Amniotic stem cell (primary cell): ENCODE results near the gene ESPN.

ENCODE experiments used
- DNase-seq: peaks from one replicate; lab custom pipeline; 2025; lab: John Stamatoyannopoulos, UW

The ESPN gene

GRCh38 chr1:6409053-6409452, 15.5 kb upstream of the ESPN start:
- DNase-seq, result no peak

DNA sequence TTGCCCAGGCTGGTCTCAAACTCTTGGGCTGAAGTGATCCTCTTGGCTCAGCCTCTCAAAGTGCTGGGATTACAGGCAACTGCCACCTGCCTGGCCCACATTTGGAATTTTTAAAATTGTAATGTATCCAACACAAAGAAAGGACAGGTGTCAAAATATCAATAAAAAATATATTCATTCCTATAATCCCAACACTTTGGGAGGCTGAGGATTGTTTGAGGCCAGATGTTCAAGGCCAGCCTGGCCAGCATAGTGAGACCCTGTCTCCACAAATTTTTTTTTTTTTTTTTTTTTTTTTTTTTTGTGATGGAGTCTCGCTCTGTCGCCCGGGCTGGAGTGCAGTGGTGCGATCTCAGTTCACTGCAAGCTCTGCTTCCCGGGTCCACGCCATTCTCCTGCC, 14.8 kb upstream of the ESPN start:
- no peak for DNase-seq

DNA sequence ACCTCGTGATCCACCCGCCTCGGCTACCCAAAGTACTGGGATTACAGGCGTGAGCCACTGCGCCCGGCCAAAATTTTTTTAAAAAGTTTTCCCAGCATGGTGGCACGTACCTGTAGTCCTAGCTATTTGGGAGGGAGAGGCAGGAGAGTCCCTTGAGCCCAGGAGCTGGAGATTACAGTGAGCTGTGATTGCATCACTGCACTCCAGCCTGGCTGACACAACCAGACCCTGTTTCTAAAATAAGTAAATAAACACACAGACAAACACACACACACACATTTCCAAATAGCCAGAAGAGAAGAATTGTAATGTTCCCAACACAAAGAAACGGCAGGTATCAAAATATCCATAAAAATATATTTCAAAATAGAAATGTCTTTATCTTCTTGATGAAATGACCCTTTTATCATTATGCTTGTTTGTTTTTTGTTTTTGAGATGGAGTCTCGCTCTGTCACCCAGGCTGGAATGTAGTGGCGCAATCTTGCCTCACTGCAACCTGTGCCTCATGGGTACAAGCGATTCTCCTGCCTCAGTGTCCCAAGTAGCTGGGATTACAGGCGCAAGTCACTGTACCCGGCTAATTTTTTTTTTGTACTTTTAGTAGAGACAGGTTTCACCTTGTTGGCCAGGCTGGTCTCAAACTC, 14.2 kb upstream of the ESPN start:
- no peak for DNase-seq

DNA sequence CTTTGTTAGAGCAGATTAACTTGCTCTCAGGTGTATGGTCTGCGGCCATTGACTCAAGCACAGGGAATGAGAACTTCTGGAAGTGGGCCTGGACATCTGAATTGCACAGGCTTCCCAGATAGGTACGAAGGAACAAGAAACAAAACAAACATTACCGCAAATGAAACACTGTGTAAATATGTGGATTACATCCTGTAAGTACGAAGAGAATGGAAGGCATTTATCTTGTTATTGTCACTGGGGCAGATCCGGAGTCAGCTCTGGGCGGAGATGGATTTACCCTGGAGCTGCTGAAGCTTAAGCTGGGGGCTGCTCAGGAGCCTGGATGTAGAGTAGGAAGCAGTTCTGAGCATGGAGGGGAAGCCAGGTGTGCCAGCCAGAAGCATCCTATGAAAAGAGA, 11.7 kb upstream of the ESPN start:
- no peak for DNase-seq

- DNase-seq, result peak; percentile 9
These were observed 10.1 kb upstream of the ESPN start for GRCh38 chr1:6414443-6414844.

GRCh38 chr1:6414881-6415626, 9.5 kb upstream of the ESPN start:
- DNase-seq, result no peak

DNA sequence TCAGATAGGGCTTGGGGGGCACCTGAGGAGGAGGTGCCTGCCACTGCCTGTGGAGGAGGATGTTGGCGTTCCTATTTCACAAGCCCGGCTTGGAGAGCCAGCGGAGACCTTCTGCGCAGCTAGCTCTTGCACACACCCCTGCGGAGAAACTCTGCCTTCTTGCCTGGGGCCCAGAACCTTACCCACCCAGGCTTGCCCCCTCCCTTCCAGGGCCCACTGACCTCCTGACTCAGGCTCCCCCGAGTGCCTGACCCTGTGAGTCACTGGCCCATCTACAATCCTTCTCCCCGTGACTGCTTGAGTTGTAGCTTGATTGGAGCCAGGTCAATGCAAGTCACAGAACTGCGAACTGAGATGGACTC, 8.3 kb upstream of the ESPN start:
- no peak for DNase-seq

GRCh38 chr1:6416906-6417305, 7.7 kb upstream of the ESPN start:
- no peak for DNase-seq

- DNase-seq, result no peak
These were observed 6.5 kb upstream of the ESPN start for GRCh38 chr1:6417961-6418667.

- DNase-seq, result no peak
These were observed 5.7 kb upstream of the ESPN start for GRCh38 chr1:6418668-6419396.

- no peak for DNase-seq
These were observed 5.2 kb upstream of the ESPN start for GRCh38 chr1:6419397-6419803.

DNA sequence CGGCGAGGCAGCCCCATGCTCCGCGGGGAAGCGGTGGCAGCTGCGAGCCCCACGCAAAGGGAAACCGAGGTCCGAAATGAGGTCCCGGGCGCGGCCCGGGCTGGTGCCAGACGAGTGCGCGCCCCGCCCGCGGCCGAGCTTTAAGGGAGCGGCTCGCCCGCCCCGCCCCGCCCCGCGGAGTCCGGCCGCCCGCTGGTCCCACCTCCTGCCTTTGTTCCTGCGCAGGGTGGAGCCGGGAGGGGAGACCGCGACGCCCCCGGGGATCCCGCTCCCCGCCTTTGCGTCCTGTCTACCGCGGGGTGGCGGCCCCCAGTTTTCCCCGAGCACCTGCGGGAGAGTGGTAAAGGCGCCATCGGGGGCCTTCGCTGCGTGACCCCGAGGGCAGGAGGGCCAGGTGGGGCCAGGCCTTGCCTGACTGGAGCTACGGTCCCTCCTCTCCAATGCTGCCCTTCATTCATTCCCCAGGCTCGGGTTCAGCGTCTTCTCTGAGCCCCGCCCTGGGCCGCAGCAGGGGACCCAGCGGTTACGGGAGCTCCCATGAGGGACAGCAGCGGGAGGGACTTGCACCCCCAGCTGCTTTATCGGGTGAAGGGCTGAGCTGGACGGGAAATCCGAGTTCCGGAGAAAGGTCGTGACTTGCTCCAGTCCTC, 4.6 kb upstream of the ESPN start, which contains the start of gene HES2:
Gene HES2, minus strand, starts transcription at position 116 of the 650 bp plus-strand sequence. Its CDS starts 99 bp downstream, at position 17.
- no peak for DNase-seq

- no peak for DNase-seq
These were observed 4.0 kb upstream of the ESPN start for GRCh38 chr1:6420454-6421042.

GRCh38 chr1:6421266-6421665, 3.3 kb upstream of the ESPN start:
- DNase-seq, result no peak

- DNase-seq, result no peak
These were observed 1.1 kb upstream of the ESPN start for GRCh38 chr1:6423321-6423999.

- no peak for DNase-seq
These were observed 493 bp upstream of the ESPN start for GRCh38 chr1:6424000-6424565.

DNA sequence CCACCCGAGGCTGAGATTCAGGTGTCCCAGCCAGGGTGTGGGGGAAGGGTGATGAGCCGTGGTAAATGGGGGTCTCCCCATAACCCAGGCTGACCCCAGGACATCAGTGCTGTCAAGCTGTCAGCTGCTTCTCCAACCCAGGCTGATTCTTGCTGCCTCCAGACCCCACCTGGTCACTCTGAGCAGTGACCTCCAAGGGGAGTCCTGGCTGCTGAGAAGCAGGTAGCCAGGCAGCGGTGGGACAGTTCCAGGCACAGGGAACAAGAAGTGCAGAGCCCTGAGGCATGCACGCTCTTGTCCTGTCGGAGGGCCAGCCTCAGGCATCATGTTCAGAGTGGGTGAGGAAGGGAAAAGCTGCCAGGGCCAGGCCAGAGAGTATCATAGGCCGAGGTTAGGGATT, 1.1 kb downstream of the ESPN start:
- no peak for DNase-seq

- DNase-seq, result no peak
These were observed 1.8 kb downstream of the ESPN start for GRCh38 chr1:6426277-6426971.

DNA sequence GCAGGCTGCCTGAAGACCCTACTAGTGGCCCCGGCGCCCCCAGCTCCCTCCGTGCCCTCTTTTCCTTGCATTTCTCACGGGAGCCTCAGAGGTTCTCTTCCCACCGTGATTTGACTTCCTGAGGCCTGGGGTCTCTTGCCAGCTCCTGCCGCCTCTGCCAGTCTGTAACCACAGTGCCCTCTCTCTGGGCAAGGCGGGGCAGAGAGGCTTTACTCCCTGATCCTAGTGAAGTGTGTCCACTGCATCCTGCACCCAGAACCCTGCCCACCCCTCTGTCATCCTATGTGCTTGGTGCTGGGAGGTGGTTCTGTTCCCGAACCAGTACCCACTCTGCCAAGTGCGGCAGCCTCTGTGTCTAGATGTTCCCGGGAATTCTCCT, 2.4 kb downstream of the ESPN start:
- DNase-seq, result no peak
